ENCODE data around the gene ARFGAP3. TPM values are rescaled to one million over a fixed set of nuclear protein-coding genes. Genes with fewer than 3 reads are reported as not detected.
A peak's percentile ranks its signal among the peaks of the same experiment; 100 is the strongest.

The ARFGAP3 gene, protein sequence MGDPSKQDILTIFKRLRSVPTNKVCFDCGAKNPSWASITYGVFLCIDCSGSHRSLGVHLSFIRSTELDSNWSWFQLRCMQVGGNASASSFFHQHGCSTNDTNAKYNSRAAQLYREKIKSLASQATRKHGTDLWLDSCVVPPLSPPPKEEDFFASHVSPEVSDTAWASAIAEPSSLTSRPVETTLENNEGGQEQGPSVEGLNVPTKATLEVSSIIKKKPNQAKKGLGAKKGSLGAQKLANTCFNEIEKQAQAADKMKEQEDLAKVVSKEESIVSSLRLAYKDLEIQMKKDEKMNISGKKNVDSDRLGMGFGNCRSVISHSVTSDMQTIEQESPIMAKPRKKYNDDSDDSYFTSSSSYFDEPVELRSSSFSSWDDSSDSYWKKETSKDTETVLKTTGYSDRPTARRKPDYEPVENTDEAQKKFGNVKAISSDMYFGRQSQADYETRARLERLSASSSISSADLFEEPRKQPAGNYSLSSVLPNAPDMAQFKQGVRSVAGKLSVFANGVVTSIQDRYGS
- 10 to 100 TPM; 31.2 to 35.4 TPM for total RNA-seq

DNA sequence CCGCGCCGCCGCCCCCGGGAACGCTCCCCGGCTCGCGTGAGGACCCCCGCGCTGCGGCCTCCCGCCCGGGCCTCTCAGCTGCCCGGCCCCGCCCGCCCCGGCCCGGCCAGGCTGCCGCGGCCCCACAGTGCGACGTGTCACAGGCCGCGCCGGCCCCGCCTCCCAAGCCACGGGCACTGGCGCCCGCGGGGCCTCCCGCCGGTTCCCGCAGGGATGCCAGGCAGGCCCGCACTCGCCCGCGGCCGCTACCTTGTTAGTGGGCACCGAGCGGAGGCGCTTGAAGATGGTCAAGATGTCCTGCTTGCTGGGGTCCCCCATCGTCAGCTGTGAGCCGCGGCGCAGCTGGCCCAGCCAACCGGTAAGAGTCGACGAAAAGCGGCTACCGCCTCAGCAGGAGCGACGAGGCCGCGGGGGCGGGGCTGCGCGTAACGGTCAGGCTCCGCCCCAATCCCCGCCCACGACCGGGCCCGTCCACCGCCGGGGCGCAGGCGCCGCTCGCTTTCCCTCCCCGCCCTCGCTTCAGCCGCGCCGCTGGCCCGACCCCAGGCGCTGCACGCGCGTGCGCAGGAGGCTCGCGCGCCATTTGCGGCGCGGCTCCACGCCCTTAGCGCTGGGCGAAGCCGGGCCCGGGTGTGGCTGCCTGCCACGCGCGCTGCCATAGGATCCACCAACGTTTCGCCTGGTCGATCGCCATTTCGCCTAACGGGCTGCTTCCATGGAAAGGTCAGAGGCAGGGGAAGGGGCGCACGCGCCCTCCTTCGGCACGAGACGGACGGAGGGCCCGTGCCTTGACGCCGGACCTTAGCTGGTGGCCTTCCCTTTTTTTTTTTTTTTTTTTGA lies at the start of gene ARFGAP3:
ARFGAP3 (minus strand) TSS at position 409 of the 840 bp plus-strand sequence; CDS start at position 318, 91 bp downstream.
- H3K36me3 Mint-ChIP-seq: peaks cover 6% of the 10 kb centered on the region

DNA sequence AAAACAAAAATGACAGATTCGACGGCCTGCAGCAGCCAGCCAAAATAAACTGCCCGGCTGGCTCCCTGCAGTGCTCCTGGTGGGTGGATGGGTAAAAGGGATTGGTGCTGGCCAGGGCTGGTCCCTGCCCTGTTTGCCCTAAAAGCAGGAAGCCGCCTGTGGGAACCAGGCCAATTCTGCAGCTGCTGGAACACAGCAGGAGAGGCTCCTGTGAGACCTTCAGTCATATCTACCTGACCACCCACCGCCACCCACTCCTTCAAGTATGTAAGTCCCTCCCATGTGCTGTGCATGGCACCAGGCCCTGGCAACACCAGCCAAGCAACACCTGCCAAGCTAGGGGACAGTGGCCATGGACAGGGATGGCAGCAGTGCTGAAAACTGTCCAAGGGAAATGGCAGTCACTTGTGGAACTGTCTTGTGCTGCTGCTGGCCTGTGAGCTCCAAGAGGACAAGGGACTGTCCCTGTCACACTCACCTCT lies 48.7 kb upstream of the ARFGAP3 start:
- no peaks in the 10 kb centered on the region for H3K36me3 Mint-ChIP-seq
- ATAC-seq (no peak), DNase-seq (no peak)
- H3K27ac Mint-ChIP-seq: no peak overlapping the region
- no peaks in the 10 kb centered on the region for H3K27me3 Mint-ChIP-seq
- H3K4me3 Mint-ChIP-seq: no peak overlapping the region
- CTCF ChIA-PET: no interaction called here
- no peaks in the 10 kb centered on the region for H3K9me3 Mint-ChIP-seq (ENCODE audit: low read depth)
- H3K4me1 Mint-ChIP-seq: no peaks in the 10 kb centered on the region

More for the DNA sequence above, at the start of gene ARFGAP3:
- Mint-ChIP-seq H3K4me3 (peak within 1 kb of the TSS; percentile 84), H3K27ac (peak within 1 kb of the TSS; percentile 85), H3K4me1 (peaks cover 8% of the 10 kb centered on the region), H3K9me3 (ENCODE audit: low read depth) (no peaks in the 10 kb centered on the region), H3K27me3 (no peaks in the 10 kb centered on the region)
- CTCF ChIA-PET: interaction anchor here (0.5 to 8.7 kb wide), 9 partner anchors 10 to 293 kb away, joined by 3 to 66 read pairs (median 4); no protein-coding TSS in a partner anchor
- ATAC-seq: peak; percentile 94
- DNase-seq: peak; percentile 94

DNA sequence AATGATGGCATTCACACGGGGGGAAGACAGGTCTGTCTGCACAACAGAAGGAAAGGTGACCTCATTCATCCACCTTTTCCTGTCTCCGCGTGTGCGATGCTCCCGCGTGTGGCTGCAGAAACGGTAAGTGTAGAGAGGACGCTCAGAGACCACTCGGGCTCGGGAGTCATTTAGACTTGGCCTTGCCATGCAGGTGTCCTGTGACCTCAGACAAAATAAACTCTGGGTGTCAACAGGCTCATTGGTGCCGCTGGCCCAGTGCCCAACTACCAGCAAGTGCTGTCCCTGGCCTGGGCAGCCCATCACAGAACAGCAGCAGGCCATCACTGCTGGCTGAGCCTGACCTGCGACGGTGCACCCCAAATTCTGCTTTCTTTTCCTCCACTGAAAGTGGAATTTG lies 48.1 kb upstream of the ARFGAP3 start:
- DNase-seq: no peak
- H3K27ac Mint-ChIP-seq: no peak overlapping the region
- no peak overlapping the region for H3K4me3 Mint-ChIP-seq
- no peak for ATAC-seq
- CTCF ChIA-PET: interaction anchor here (0.9 kb wide), 1 partner anchor 60 kb away, joined by 3 read pairs; no protein-coding TSS in a partner anchor
- H3K36me3 Mint-ChIP-seq: no peaks in the 10 kb centered on the region
- H3K27me3 Mint-ChIP-seq: no peaks in the 10 kb centered on the region
- H3K4me1 Mint-ChIP-seq: no peaks in the 10 kb centered on the region
- H3K9me3 Mint-ChIP-seq (ENCODE audit: low read depth): no peaks in the 10 kb centered on the region

DNA sequence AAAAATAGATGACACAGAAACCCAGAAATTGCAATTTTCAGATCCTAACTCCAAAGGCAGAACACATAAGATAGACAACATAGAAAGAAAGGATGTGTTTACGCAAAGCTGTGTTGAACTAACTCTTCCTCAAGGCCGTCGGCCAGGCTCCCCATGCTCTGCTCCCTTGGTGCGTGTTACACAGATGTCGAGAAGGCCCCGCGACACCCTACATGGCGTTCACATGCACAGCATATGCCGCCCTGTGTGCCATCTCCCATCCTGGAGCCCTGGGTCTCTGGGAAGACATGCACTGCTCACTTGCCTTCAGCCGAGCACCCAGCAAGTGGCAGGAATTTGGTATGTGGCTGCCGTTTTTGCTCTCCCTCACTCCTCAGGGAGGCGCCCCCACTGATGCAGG lies 47.0 kb upstream of the ARFGAP3 start:
- no peaks in the 10 kb centered on the region for H3K27me3 Mint-ChIP-seq
- no peak overlapping the region for H3K27ac Mint-ChIP-seq
- no peak for DNase-seq
- no peaks in the 10 kb centered on the region for H3K4me1 Mint-ChIP-seq
- no peak for ATAC-seq
- no peaks in the 10 kb centered on the region for H3K9me3 Mint-ChIP-seq (ENCODE audit: low read depth)
- H3K4me3 Mint-ChIP-seq: no peak overlapping the region
- no peaks in the 10 kb centered on the region for H3K36me3 Mint-ChIP-seq
- CTCF ChIA-PET: interaction anchor here (1.1 to 3.0 kb wide), 2 partner anchors 9 to 36 kb away, joined by 3 to 10 read pairs; no protein-coding TSS in a partner anchor

DNA sequence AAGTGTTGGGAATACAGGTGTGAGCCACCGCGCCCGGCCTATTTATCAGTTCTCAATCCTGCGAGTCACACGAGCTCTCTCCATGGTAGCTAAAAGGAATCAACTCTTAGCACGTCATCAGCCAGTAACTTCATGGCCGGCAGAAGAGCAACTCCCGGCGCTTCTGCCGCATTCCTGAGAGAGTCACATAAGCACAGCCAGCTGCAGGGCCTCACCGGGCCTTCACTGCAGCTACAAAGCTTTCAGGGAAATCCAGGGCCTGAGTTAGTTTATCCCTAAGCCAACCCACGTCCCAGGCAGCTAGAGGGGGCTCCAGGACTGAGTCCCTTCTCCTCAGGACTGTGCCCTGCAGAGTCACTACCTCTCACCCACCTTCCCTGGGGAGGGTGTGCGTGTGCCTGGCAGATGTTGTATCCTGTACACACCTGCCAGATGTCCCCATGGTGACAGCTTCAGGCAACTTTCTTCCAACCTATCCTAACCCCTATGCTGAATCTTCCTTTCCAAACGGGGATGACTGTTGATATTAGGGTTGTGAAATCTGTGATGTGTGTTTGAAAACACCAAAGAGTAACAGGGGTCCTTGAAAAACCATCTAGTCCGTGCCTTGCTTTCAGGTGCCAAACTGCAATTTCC lies 45.9 kb upstream of the ARFGAP3 start:
- Mint-ChIP-seq H3K4me3 (no peak overlapping the region), H3K36me3 (no peaks in the 10 kb centered on the region), H3K27ac (no peak overlapping the region), H3K4me1 (no peaks in the 10 kb centered on the region), H3K27me3 (no peaks in the 10 kb centered on the region), H3K9me3 (ENCODE audit: low read depth) (no peaks in the 10 kb centered on the region)
- ATAC-seq (no peak), DNase-seq (no peak)
- CTCF ChIA-PET: interaction anchor here (0.7 to 3.0 kb wide), 5 partner anchors 8 to 35 kb away, joined by 3 to 10 read pairs (median 4); no protein-coding TSS in a partner anchor

DNA sequence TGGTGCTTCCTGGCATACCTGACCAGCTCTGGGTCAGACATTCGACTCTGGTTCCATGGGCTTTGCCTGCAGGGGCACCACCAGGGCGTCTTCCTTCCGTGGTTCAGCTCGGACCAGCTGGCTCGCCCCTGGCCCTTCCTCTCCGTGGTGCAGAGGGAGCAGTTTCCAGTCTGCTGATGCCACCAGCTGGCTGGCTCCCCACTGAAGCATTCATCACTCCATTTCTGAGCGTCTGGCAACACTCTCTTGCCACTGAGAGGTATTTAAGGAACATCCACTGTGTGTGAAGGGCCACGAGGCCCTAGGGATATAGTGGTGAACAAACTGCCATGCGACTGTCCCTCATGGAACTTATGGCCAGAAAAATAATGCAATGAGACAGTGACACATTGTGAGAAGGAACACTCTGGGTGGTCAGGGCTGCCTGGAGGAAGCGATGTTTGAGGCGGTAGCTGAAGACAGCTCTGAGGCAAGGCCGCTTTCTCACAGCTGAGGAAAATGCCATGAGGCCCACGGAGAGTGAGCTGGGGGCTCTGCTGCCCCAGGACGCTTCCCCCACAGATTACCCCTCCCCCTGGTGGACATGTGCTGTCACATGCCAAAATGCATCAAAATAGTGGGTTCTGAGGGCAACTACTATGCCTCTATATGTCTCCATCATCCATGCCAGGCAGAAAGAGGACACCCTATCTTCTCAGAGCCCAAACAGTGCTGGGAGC lies 44.9 kb upstream of the ARFGAP3 start:
- no peak overlapping the region for H3K4me3 Mint-ChIP-seq
- no peak for ATAC-seq
- no peaks in the 10 kb centered on the region for H3K27me3 Mint-ChIP-seq
- H3K9me3 Mint-ChIP-seq (ENCODE audit: low read depth): no peaks in the 10 kb centered on the region
- CTCF ChIA-PET: interaction anchor here (1.2 to 3.0 kb wide), 4 partner anchors 12 to 34 kb away, joined by 3 to 10 read pairs (median 4); no protein-coding TSS in a partner anchor
- H3K4me1 Mint-ChIP-seq: peaks cover 4% of the 10 kb centered on the region
- DNase-seq: no peak
- H3K36me3 Mint-ChIP-seq: no peaks in the 10 kb centered on the region
- H3K27ac Mint-ChIP-seq: no peak overlapping the region

DNA sequence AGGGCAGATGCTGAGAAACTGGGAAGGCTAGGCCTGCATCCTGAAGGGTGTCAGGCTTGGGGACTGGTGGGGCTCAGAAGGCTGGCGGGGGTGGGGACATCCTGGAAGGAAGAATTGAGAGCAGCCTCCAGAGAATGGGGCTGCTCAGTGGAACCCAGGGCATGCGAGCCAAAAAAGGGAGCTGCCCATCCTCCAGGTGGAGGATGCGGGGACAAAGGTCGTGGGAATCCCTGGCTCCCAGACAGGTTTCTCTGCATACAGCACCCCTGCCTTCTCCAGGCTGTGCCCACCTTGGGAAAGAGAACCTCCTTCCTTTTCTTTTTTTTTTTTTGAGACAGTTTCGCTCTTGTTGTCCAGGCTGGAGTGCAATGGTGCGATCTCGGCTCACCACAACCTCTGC lies 40.9 kb upstream of the ARFGAP3 start:
- H3K27me3 Mint-ChIP-seq: no peaks in the 10 kb centered on the region
- H3K36me3 Mint-ChIP-seq: no peaks in the 10 kb centered on the region
- no peak overlapping the region for H3K27ac Mint-ChIP-seq
- H3K9me3 Mint-ChIP-seq (ENCODE audit: low read depth): no peaks in the 10 kb centered on the region
- CTCF ChIA-PET: no interaction called here
- ATAC-seq (no peak), DNase-seq (no peak)
- peaks cover 41% of the 10 kb centered on the region for H3K4me1 Mint-ChIP-seq
- H3K4me3 Mint-ChIP-seq: no peak overlapping the region

DNA sequence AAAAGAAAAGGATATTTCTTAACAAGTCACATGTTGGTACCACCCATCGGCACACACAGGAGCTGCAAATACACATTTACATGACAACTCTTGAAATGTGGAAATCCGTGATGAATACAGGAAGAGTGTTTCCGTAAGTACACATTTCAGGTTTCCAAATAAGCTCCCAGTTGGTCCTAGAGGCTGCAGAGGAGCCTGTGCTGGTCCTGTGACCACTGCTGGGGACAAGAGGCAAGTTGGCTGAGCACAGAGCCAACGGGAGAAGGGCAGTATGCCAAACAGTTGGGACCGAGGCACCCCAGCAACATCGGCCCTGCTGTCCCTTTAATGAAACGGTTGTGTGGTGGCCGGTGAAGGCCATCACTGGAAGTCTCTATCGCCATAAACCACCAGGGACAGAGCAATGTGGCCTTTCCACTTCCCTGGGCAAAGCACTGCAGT lies 38.5 kb upstream of the ARFGAP3 start:
- ATAC-seq: no peak
- H3K4me3 Mint-ChIP-seq: no peak overlapping the region
- peaks cover 51% of the 10 kb centered on the region for H3K4me1 Mint-ChIP-seq
- H3K27me3 Mint-ChIP-seq: no peaks in the 10 kb centered on the region
- peak overlapping the region; percentile 87 for H3K27ac Mint-ChIP-seq
- no peak for DNase-seq
- CTCF ChIA-PET: interaction anchor here (0.9 to 1.4 kb wide), 3 partner anchors 8 to 195 kb away, joined by 3 read pairs; no protein-coding TSS in a partner anchor
- H3K36me3 Mint-ChIP-seq: no peaks in the 10 kb centered on the region
- no peaks in the 10 kb centered on the region for H3K9me3 Mint-ChIP-seq (ENCODE audit: low read depth)

DNA sequence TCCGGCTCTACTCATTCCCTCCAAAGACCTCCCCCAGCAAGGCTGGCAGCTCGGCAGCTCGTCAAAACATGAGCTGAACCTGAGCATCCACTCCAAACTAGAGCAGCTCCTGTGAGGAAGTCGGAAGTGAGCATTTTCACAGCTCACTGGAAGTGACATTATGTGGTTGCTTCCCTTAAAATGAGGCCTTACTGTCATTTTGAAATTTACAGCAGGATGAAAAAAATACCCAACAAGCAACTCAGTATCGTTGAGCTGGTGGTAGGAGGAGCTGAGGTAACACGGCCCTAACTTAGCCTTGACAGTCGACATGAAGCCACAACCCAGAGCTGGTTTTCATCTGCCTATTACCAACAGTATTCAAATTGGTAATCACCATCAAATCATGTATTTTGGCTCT lies 38.0 kb upstream of the ARFGAP3 start:
- Mint-ChIP-seq H3K4me3 (no peak overlapping the region), H3K27me3 (no peaks in the 10 kb centered on the region), H3K36me3 (no peaks in the 10 kb centered on the region), H3K27ac (peak overlapping the region; percentile 87), H3K4me1 (peaks cover 52% of the 10 kb centered on the region), H3K9me3 (ENCODE audit: low read depth) (no peaks in the 10 kb centered on the region)
- peak; percentile 80 for ATAC-seq
- peak; percentile 70 for DNase-seq
- CTCF ChIA-PET: interaction anchor here (0.9 to 1.4 kb wide), 4 partner anchors 9 to 196 kb away, joined by 3 to 5 read pairs (median 3); no protein-coding TSS in a partner anchor

DNA sequence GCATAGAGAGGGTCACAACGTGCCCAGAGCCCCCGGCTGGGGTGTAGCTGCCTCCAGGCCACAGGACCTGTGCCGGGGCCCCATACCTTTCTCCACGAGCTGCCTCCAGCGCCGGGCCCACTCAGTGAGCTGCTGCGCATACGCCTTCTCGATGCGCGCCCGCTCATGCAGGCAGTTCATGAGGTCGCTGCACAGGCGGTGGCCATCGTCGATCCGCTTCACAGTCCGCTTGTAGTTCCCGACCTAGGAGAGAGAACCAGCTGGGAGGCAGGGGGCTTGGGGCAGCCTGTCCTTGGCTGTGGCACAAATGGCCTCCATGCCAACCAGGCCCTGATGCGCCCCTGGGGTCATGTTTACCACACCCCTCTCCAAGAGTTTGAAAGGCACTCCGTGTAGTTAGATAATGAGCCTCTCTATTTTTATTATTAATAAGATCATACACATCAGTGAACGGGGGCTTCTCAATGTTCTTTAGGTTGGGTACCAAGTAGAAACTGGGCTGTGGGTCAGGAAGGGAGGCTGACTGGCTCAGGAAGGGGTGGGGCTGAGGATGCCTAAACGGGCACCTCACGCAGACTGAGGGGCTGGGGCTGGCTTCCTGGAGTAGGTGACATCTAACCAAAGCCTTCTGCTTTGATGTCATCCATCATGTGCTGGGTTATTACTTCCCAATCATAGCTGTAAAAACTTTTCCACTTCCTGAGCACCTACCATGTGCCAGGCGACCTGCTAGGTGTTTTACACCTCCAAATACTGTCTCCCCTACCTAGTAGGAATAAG lies 36.5 kb upstream of the ARFGAP3 start:
- ATAC-seq: no peak
- CTCF ChIA-PET: interaction anchor here (1.0 to 1.5 kb wide), 3 partner anchors 26 to 197 kb away, joined by 3 to 9 read pairs (median 5); no protein-coding TSS in a partner anchor
- H3K27ac Mint-ChIP-seq: peak overlapping the region; percentile 87
- peak; percentile 68 for DNase-seq
- no peaks in the 10 kb centered on the region for H3K27me3 Mint-ChIP-seq
- H3K4me1 Mint-ChIP-seq: peaks cover 66% of the 10 kb centered on the region
- H3K36me3 Mint-ChIP-seq: peaks cover 3% of the 10 kb centered on the region
- no peak overlapping the region for H3K4me3 Mint-ChIP-seq
- H3K9me3 Mint-ChIP-seq (ENCODE audit: low read depth): no peaks in the 10 kb centered on the region

DNA sequence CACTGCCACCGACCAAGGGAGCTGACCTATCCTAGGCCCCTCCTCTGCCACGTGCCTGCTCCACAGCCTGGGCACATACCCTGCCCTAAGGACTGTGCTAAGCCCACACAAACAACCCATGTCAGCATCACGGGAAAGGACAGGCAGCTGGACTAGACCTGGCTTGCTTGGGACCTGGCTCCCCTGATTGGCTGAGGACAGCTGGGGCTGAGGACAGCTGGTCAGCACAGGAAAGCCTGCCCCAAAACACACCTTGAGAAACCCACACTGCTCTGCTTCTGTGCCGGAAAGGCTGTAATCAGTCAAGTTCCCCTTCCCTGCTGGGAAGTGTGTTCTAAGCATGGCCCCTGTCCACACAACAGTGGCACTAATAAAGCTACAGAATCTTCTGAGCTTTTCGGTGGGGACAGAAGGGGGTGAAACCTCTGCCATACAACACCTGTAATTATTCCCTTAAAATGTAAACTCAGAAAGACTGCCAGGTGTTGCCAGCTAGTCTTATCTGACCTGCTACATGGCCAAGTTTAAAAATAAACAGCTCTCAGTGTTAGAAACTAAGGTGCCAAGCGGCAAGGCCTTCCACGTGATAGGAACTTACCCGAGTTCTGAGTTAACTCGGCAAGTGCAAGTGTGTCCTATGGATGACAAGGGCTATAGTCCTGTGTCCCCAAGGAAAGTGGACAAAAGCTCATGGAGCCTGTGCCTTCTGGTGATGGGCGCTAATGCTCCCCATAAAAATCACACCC lies 35.7 kb upstream of the ARFGAP3 start:
- H3K4me1 Mint-ChIP-seq: peaks cover 73% of the 10 kb centered on the region
- H3K27ac Mint-ChIP-seq: no peak overlapping the region
- peaks cover 3% of the 10 kb centered on the region for H3K36me3 Mint-ChIP-seq
- no peaks in the 10 kb centered on the region for H3K27me3 Mint-ChIP-seq
- H3K4me3 Mint-ChIP-seq: no peak overlapping the region
- H3K9me3 Mint-ChIP-seq (ENCODE audit: low read depth): no peaks in the 10 kb centered on the region
- CTCF ChIA-PET: interaction anchor here (1.0 to 1.5 kb wide), 2 partner anchors 25 to 197 kb away, joined by 3 to 9 read pairs; no protein-coding TSS in a partner anchor
- DNase-seq (no peak), ATAC-seq (no peak)
